Testis (tissue), 3 donors: ENCODE measurements around the gene PRR29. TPM values are rescaled to one million over a fixed set of nuclear protein-coding genes. Genes with fewer than 3 reads are reported as not detected.
A peak's percentile ranks its signal among the peaks of the same experiment; 100 is the strongest.

Experiments
- DNase-seq: peaks from one replicate; pipeline ENCODE4 v3.0.0-alpha.2; 2019
- H3K27ac ChIP-seq, 2 donors: fragments of 200-600 bp; sonication (generic); one replicate each; pipeline ENCODE4 v1.5.1; 2019
- H3K27me3 ChIP-seq: fragments of 200-600 bp; sonication (generic); one replicate; pipeline ENCODE4 v1.5.1; 2019
- H3K36me3 ChIP-seq: fragments of 200-600 bp; sonication (generic); one replicate; pipeline ENCODE4 v1.5.1; 2017; ENCODE audit warnings: low read depth; ENCODE audit errors: missing control alignments
- H3K4me1 ChIP-seq: fragments of 200-600 bp; sonication (generic); one replicate; pipeline ENCODE4 v1.5.1; 2019
- H3K4me3 ChIP-seq, 2 donors: fragments of 200-600 bp; sonication (generic); one replicate each; pipeline ENCODE4 v1.5.1; 2017 to 2019
- H3K9me3 ChIP-seq: fragments of 200-600 bp; sonication (generic); one replicate; pipeline ENCODE4 v1.5.1; 2017
- POLR2A ChIP-seq: fragments of 450-650 bp; IDR thresholded peaks from one replicate; pipeline ENCODE4 v1.6.1; 2017; ENCODE audit warnings: antibody characterized with exemption, mild to moderate bottlenecking, moderate library complexity
- WGBS, 2 donors: methylation state at CpG; one replicate each; pipeline ENCODE4 v1.1.5; 2018; 5-methylcytosine and 5-hydroxymethylcytosine counted together
- intact Hi-C: fragments of 100-400 bp; cut with DNase I; formaldehyde crosslinking; loops from one replicate; pipeline ENCODE4 v1.15.1; 2023; ENCODE audit warnings: low total_unique reads
- polyA plus RNA-seq: library from polyadenylated mRNA; stranded (reverse); fragments of 350-450 nt; fragmentation: Illumina TruSeq; extraction: RNeasy Lipid Tissue Mini Kit (QIAGEN cat#74804); gene quantifications from one replicate; pipeline ENCODE4 v1.2.3, GENCODE V29; 2014; ENCODE audit warnings: low read depth, low replicate concordance; ENCODE audit not compliant: insufficient read depth
- total RNA-seq, 2 donors: library from RNA; depleted of rRNA; stranded (reverse); fragments of >200 nt; gene quantifications; one replicate each; pipeline ENCODE4 v1.2.3, GENCODE V29; 2016
- TF ChIP-seq, protein P1 (sequence below), 3 experiments: fragments of 450-650 bp in 2 of 3; fragments of 200-600 bp in 1 of 3; sonication (generic) in 1 of 3; IDR thresholded peaks; one replicate each; pipeline ENCODE4 v1.5.1; 2016 to 2019; ENCODE audit warnings: antibody characterized with exemption in 3 of 3, mild to moderate bottlenecking in 2 of 3, moderate library complexity in 1 of 3

The PRR29 gene
- total and polyA plus RNA-seq, 3 donors from 2014 or later, result 8.6 to 21.8 (median 12.2) TPM

DNA sequence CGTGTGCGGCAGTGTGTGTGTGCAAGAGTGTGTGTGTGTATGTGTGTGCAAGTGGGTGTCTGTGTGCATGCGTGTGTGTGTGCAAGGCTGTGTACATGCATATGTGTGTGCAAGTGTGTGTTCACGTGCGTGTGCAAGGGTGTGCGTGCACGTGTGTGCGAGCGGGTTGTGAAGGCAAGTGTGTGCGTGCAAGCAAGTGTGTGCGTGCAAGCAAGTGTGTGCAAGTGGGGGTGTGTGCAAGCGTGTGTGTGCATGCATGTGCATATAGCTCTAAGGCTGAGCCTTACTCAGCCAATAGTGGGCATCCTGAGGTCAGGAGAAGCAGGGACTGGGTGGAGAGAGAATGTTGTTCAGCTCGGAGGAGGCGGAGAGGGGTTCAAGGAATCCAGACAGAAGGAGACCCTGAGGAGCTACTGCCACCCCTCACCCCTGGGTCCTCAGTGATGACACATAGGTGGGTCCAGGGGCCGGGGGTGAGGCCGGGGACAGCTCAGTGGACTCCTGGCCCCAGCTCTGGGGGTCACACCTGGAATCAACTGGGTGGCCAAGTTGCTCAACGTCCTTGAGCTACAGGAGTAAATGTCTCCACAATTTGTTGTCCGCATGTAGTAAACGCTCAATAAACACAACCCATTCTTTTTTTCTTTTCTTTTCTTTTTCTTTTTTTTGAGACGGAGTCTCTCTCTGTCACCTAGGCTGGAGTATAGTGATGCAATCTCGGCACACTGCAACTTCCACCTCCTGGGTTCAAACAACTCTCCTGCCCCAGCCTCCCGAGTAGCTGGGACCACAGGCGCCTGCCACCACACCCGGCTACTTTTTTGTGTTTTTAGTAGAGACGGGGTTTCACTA, 1.8 kb downstream of the PRR29 start:
- DNase-seq, result no peak
- H3K36me3 ChIP-seq, result no peaks in the 10 kb centered on the region
- WGBS, 2 donors, result 78 to 80% methylated on average over 25 of the region's 25 CpGs

DNA sequence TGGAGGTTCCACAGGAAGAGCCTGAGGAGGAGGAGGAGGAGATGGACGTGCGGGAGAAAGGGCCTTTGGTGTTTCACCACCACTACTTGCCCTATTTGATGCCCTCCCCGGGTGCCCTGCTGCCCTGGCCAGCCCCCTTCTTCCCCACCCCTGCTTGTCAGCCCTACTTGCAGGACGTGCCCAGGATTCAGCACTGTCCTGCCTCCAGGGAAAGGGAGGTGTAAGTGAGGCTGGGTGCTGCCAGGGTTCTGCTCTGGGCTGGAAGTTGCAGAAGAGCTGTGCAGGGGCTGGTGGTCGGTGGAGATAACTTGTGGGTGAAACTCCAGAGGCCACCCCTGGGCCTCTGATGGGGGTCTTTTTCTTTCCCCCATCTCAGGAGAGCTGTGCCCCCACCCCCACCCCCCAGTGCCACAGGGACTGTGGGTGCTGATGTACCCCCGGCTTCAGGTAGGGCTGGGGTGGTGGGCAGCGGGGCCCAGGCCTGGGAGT, 3.0 kb downstream of the PRR29 start:
- Histone ChIP-seq H3K9me3 (no peaks in the 10 kb centered on the region), H3K36me3 (no peaks in the 10 kb centered on the region), H3K27ac (no peak overlapping the region), H3K4me3 (no peak overlapping the region), H3K27me3 (no peaks in the 10 kb centered on the region), H3K4me1 (peaks cover 10% of the 10 kb centered on the region)
- WGBS, 2 donors, result 88 to 94% methylated on average over 5 to 7 of the region's 7 CpGs
- TF ChIP-seq, protein P1, sequence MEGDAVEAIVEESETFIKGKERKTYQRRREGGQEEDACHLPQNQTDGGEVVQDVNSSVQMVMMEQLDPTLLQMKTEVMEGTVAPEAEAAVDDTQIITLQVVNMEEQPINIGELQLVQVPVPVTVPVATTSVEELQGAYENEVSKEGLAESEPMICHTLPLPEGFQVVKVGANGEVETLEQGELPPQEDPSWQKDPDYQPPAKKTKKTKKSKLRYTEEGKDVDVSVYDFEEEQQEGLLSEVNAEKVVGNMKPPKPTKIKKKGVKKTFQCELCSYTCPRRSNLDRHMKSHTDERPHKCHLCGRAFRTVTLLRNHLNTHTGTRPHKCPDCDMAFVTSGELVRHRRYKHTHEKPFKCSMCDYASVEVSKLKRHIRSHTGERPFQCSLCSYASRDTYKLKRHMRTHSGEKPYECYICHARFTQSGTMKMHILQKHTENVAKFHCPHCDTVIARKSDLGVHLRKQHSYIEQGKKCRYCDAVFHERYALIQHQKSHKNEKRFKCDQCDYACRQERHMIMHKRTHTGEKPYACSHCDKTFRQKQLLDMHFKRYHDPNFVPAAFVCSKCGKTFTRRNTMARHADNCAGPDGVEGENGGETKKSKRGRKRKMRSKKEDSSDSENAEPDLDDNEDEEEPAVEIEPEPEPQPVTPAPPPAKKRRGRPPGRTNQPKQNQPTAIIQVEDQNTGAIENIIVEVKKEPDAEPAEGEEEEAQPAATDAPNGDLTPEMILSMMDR (IDR thresholded peaks at IDR 0.05), result no peak
- TF ChIP-seq POLR2A, result no peak
- intact Hi-C loops, result no loop called here
- no peak for DNase-seq

More for the DNA sequence above, 1.8 kb downstream of the PRR29 start:
- H3K4me1 ChIP-seq, result peaks cover 10% of the 10 kb centered on the region
- intact Hi-C loops, result no loop called here
- no peak overlapping the region for H3K4me3 ChIP-seq
- TF ChIP-seq, protein P1 (IDR thresholded peaks at IDR 0.05), result no peak
- no peak for TF ChIP-seq POLR2A
- no peaks in the 10 kb centered on the region for H3K27me3 ChIP-seq
- H3K9me3 ChIP-seq, result no peaks in the 10 kb centered on the region
- no peak overlapping the region for H3K27ac ChIP-seq

DNA sequence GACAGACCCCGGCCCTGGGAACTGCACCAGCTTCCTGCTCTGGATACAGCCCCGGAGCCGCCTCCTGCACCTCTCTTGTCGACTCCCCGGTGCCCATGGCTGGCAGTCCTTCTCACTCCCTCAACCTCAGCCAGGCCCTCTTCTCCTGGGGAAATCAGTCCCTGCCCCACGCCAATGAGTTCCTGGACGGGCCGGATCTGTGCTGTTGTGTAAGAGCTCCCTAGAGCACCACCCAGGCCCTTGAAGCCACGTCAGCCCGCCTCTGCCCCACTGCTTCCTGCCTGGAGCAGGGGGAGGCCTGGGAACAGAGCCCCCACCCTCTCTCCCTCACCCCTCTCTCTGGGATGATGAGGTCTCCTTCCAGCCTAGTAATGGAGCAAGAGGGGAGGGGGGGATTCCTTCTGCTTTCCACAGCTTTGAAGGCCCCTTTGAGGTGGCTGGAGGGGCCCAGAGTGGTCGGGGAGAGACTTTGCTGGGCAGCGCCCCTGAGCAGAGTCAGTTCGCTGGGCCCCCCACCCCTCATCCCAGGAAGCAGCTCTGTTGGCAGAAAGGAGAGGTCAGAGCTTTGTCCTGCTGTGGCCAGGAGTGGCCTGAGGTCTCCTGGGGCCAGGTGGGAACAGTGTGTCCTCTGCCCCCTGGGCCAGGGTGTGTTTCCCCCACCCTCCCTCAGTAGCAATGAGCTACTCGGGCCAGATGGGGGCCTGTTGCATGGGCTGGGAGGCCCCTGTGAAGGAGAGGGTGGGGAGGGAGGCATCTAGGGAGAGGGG, 3.8 kb downstream of the PRR29 start:
- TF ChIP-seq, protein P1 (IDR thresholded peaks at IDR 0.05), result no peak
- TF ChIP-seq POLR2A, result no peak
- intact Hi-C loops, result no loop called here
- Histone ChIP-seq H3K4me1 (peaks cover 10% of the 10 kb centered on the region), H3K27me3 (no peaks in the 10 kb centered on the region), H3K9me3 (no peaks in the 10 kb centered on the region), H3K4me3 (no peak overlapping the region), H3K36me3 (no peaks in the 10 kb centered on the region), H3K27ac (no peak overlapping the region)
- no peak for DNase-seq
- 67 to 80% methylated on average over 11 to 14 of the region's 14 CpGs for WGBS, 2 donors

DNA sequence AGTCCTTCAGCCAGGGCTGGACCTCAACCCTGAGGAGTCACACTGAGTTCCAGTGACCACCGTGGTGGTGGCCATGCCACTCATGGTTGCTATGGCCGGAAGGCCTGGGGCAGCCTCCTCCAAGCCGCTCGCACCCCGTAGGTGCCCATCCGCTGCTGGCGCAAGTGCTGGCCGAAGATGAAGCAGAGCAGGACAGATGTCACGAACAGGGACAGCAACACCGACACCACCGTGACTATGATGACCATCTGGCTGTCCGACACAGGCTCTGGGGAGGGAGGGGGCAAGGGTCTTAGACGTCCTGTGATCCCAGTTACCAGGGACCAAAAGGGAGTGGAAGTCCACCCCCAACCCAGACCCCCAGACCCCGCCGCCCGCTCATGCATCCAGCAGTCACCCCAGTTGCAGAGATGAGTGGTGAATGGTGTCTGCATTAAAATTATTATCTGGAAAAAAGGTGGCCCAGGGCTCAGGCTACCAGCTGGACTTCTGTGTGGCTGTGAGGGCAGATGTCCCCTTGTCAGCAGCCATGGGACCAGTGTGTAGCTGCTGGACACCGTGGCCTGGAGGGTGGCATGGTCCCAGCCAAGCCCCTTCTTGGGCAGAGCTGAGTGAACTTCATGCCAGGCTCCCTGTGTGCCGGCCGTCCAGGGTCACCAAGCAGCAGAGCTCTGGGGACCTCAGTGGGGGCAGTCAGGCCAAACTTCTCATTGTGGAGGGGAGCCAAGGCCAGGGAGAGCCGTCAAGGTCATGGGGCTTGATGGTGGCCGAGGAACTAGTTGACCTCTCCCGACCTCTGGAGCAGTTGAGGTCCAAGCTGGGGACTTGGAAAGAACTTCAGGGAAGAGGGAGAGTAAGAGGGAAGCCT, 4.7 kb downstream of the PRR29 start:
- no peak for TF ChIP-seq POLR2A
- TF ChIP-seq, protein P1 (IDR thresholded peaks at IDR 0.05), result no peak
- peak; percentile 7 for DNase-seq
- Histone ChIP-seq H3K27ac (no peak overlapping the region), H3K36me3 (no peaks in the 10 kb centered on the region), H3K9me3 (no peaks in the 10 kb centered on the region), H3K4me1 (peaks cover 7% of the 10 kb centered on the region), H3K4me3 (no peak overlapping the region), H3K27me3 (no peaks in the 10 kb centered on the region)
- intact Hi-C loops, result no loop called here
- WGBS, 2 donors, result 52 to 80% methylated on average over 4 to 14 of the region's 22 CpGs
